GM12892 (cell line): ENCODE measurements around the gene PACSIN3.
A peak's percentile ranks its signal among the peaks of the same experiment; 100 is the strongest.

Source experiments
- DNase-seq: peaks from one replicate; pipeline ENCODE4 v3.0.0; 2011; ENCODE audit not compliant: insufficient read length
- FAIRE-seq: peaks from 2 replicates; lab custom pipeline; 2011; peaks lifted over from hg19 to GRCh38; lab: Jason Lieb, UNC
- POLR2A ChIP-seq: IDR thresholded peaks from 2 replicates; pipeline ENCODE4 v1.6.1; 2011; ENCODE audit warnings: low read depth, low read length, control low read depth
- POLR2AphosphoS5 ChIP-seq: IDR thresholded peaks from 2 replicates; pipeline ENCODE4 v1.6.1; 2011; ENCODE audit warnings: low read depth, low read length, control low read depth
- TAF1 ChIP-seq: IDR thresholded peaks from 2 replicates; pipeline ENCODE4 v1.6.1; 2011; ENCODE audit warnings: low read depth, mild to moderate bottlenecking, control low read depth, low read length, borderline replicate concordance

Gene PACSIN3

GRCh38 chr11:47171856-47172255 lies 14.4 kb downstream of the PACSIN3 start:
- FAIRE-seq = no peak
- DNase-seq = no peak
- TF ChIP-seq POLR2AphosphoS5 (0 out of 2 replicates have a peak, but pooled peaks have one; percentile 17), TAF1 (no peak)

- no peak for FAIRE-seq
- DNase-seq = no peak
- TF ChIP-seq POLR2AphosphoS5 = no peak
- TF ChIP-seq TAF1 = no peak
- no peak for TF ChIP-seq POLR2A
Observed at GRCh38 chr11:47171061-47171838, 15.0 kb downstream of the PACSIN3 start.

- TF ChIP-seq POLR2AphosphoS5 = no peak; the same call in 1 of the 2 replicates
- no peak for TF ChIP-seq TAF1
- no peak; the same call in 1 of the 2 replicates for TF ChIP-seq POLR2A
- FAIRE-seq (no peak), DNase-seq (no peak)
Observed at GRCh38 chr11:47166368-47166767, 19.9 kb downstream of the PACSIN3 start.

GRCh38 chr11:47165253-47165840 lies 20.9 kb downstream of the PACSIN3 start:
- TF ChIP-seq POLR2A = no peak
- no peak for TF ChIP-seq POLR2AphosphoS5
- no peak for TF ChIP-seq TAF1
- no peak for DNase-seq
- no peak for FAIRE-seq

- TF ChIP-seq TAF1 = no peak
- 0 out of 2 replicates have a peak, but pooled peaks have one; percentile 14 for TF ChIP-seq POLR2AphosphoS5
- no peak for TF ChIP-seq POLR2A
- FAIRE-seq (no peak), DNase-seq (no peak)
Observed at GRCh38 chr11:47164321-47164720, 21.9 kb downstream of the PACSIN3 start.

- DNase-seq (no peak), FAIRE-seq (no peak)
- TF ChIP-seq POLR2AphosphoS5 (no peak; the same call in 1 of the 2 replicates), TAF1 (no peak), POLR2A (peak; percentile 14; the same call in 1 of the 2 replicates)
Observed at GRCh38 chr11:47163898-47164297, 22.3 kb downstream of the PACSIN3 start.

GRCh38 chr11:47163193-47163592 lies 23.0 kb downstream of the PACSIN3 start:
- no peak; the same call in none of the 2 replicates for TF ChIP-seq POLR2AphosphoS5
- DNase-seq (no peak), FAIRE-seq (no peak)

GRCh38 chr11:47162426-47162825 lies 23.8 kb downstream of the PACSIN3 start:
- no peak for TF ChIP-seq TAF1
- peak; percentile 55 for TF ChIP-seq POLR2A
- TF ChIP-seq POLR2AphosphoS5 = no peak
- no peak for DNase-seq
- no peak for FAIRE-seq

GRCh38 chr11:47161890-47162289 lies 24.3 kb downstream of the PACSIN3 start:
- DNase-seq (no peak), FAIRE-seq (no peak)
- TF ChIP-seq POLR2AphosphoS5 (no peak), POLR2A (no peak), TAF1 (no peak)

- peak; percentile 79 for DNase-seq
- TF ChIP-seq POLR2A = no peak
- TF ChIP-seq TAF1 = no peak
- no peak for TF ChIP-seq POLR2AphosphoS5
- FAIRE-seq = peak; percentile 92
Observed at GRCh38 chr11:47161134-47161854, 24.9 kb downstream of the PACSIN3 start.

GRCh38 chr11:47160753-47161133 lies 25.5 kb downstream of the PACSIN3 start:
- DNase-seq = no peak

GRCh38 chr11:47158242-47158641 lies 28.0 kb downstream of the PACSIN3 start:
- no peak for DNase-seq
- TF ChIP-seq TAF1 (no peak), POLR2AphosphoS5 (no peak), POLR2A (no peak)
- FAIRE-seq = no peak

More at GRCh38 chr11:47160753-47161133, 25.5 kb downstream of the PACSIN3 start:
- FAIRE-seq = no peak
- TF ChIP-seq POLR2AphosphoS5 (no peak), TAF1 (no peak), POLR2A (no peak)
